SK-N-SH treated with all-trans-retinoic acid at 6 μM for 48 hours (cell line): ENCODE results near the gene GXYLT2.

Experiments
- ATAC-seq: fragments of 200-7000 bp; cut with Tn5 transposase; 3 replicates; pipeline ENCODE4 v1.9.1; 2020; ENCODE audit warnings: mild to moderate bottlenecking, moderate library complexity
- ARNTL ChIP-seq: fragments of 450-650 bp; formaldehyde crosslinking; IDR thresholded peaks from 2 replicates; pipeline ENCODE4 v1.5.0; 2020; ENCODE audit warnings: low read depth, mild to moderate bottlenecking, moderate library complexity, borderline replicate concordance
- BACH2 ChIP-seq: fragments of 250-450 bp; sonication (Bioruptor Pico); IDR thresholded peaks from 2 replicates; pipeline ENCODE4 v1.9.0; 2021; ENCODE audit warnings: mild to moderate bottlenecking, borderline replicate concordance
- CSDC2 ChIP-seq: fragments of 250-450 bp; sonication (Bioruptor Pico); IDR thresholded peaks from 2 replicates; pipeline ENCODE4 v1.5.0; 2020; ENCODE audit warnings: mild to moderate bottlenecking, moderate library complexity
- CSRNP3 ChIP-seq: fragments of 250-450 bp; sonication (Bioruptor Pico); IDR thresholded peaks from 2 replicates; pipeline ENCODE4 v1.5.1; 2021; ENCODE audit warnings: mild to moderate bottlenecking, moderate library complexity
- ESRRG ChIP-seq: fragments of 250-450 bp; sonication (Bioruptor Pico); IDR thresholded peaks from 2 replicates; pipeline ENCODE4 v1.6.1; 2021; ENCODE audit warnings: mild to moderate bottlenecking
- GLIS3 ChIP-seq: fragments of 250-450 bp; sonication (Bioruptor Pico); IDR thresholded peaks from 2 replicates; pipeline ENCODE4 v1.5.0; 2020; ENCODE audit warnings: mild to moderate bottlenecking, moderate library complexity
- OSR1 ChIP-seq: fragments of 250-450 bp; sonication (Bioruptor Pico); IDR thresholded peaks from 2 replicates; pipeline ENCODE4 v1.8.0; 2022; ENCODE audit warnings: moderate library complexity, mild to moderate bottlenecking, inconsistent platforms
- POU6F1 ChIP-seq: fragments of 250-450 bp; sonication (Bioruptor Pico); IDR thresholded peaks from 2 replicates; pipeline ENCODE4 v1.8.0; 2021; ENCODE audit warnings: low read depth, mild to moderate bottlenecking, moderate library complexity, borderline replicate concordance
- PPARA ChIP-seq: fragments of 250-450 bp; sonication (Bioruptor Pico); IDR thresholded peaks from 2 replicates; pipeline ENCODE4 v1.5.0; 2020; ENCODE audit warnings: mild to moderate bottlenecking, borderline replicate concordance
- RARB ChIP-seq: fragments of 250-450 bp; sonication (Bioruptor Pico); IDR thresholded peaks from 2 replicates; pipeline ENCODE4 v1.8.0; 2021; ENCODE audit warnings: mild to moderate bottlenecking, moderate library complexity
- SNAI2 ChIP-seq: fragments of 250-450 bp; sonication (Bioruptor Pico); IDR thresholded peaks from 2 replicates; pipeline ENCODE4 v1.5.0; 2020; ENCODE audit warnings: mild to moderate bottlenecking, moderate library complexity
- TCF4 ChIP-seq: fragments of 250-450 bp; sonication (Bioruptor Pico); IDR thresholded peaks from 2 replicates; pipeline ENCODE4 v1.8.0; 2021; ENCODE audit warnings: mild to moderate bottlenecking, moderate library complexity, borderline replicate concordance
- TOX ChIP-seq: fragments of 250-450 bp; sonication (Bioruptor Pico); IDR thresholded peaks from 2 replicates; pipeline ENCODE4 v1.8.0; 2021; ENCODE audit warnings: mild to moderate bottlenecking, moderate library complexity, borderline replicate concordance
- TSHZ2 ChIP-seq: fragments of 250-450 bp; sonication (Bioruptor Pico); IDR thresholded peaks from 2 replicates; pipeline ENCODE4 v1.5.0; 2020; ENCODE audit warnings: mild to moderate bottlenecking, moderate library complexity
- ZC3H10 ChIP-seq: fragments of 250-450 bp; sonication (Bioruptor Pico); IDR thresholded peaks from 2 replicates; pipeline ENCODE4 v1.5.1; 2021; ENCODE audit warnings: mild to moderate bottlenecking, moderate library complexity
- ZFP30 ChIP-seq: fragments of 450-650 bp; formaldehyde crosslinking; IDR thresholded peaks from 2 replicates; pipeline ENCODE4 v1.5.0; 2022; ENCODE audit warnings: mild to moderate bottlenecking, moderate library complexity
- ZNF565 ChIP-seq: fragments of 450-650 bp; formaldehyde crosslinking; conservative IDR thresholded peaks from 2 replicates; pipeline ENCODE4 v1.5.0; 2020; ENCODE audit warnings: low read depth, mild to moderate bottlenecking, moderate library complexity
- ZNF70 ChIP-seq: fragments of 450-650 bp; formaldehyde crosslinking; IDR thresholded peaks from 2 replicates; pipeline ENCODE4 v1.5.0; 2020; ENCODE audit warnings: mild to moderate bottlenecking, moderate library complexity
- ZNF8 ChIP-seq: fragments of 450-650 bp; formaldehyde crosslinking; IDR thresholded peaks from 2 replicates; pipeline ENCODE4 v1.5.0; 2020; ENCODE audit warnings: mild to moderate bottlenecking, moderate library complexity
- TF ChIP-seq, protein P1 (sequence below): fragments of 250-450 bp; sonication (Bioruptor Pico); IDR thresholded peaks from 2 replicates; pipeline ENCODE4 v1.5.1; 2020; ENCODE audit warnings: low read depth, mild to moderate bottlenecking, moderate library complexity
- TF ChIP-seq, protein P2 (sequence below): fragments of 250-450 bp; sonication (Bioruptor Pico); IDR thresholded peaks from 2 replicates; pipeline ENCODE4 v1.8.0; 2020; ENCODE audit warnings: mild to moderate bottlenecking, moderate library complexity, borderline replicate concordance

Gene GXYLT2

GRCh38 chr3:72847751-72848702 lies 39.8 kb upstream of the GXYLT2 start, which contains the start of gene SHQ1:
Gene SHQ1, minus strand, starts transcription at chr3:72848445. Its CDS starts 105 bp downstream, at chr3:72848340.
- peak; percentile 93 for ATAC-seq
- TF ChIP-seq OSR1 (CRISPR knock-in tag) (no peak), TOX (CRISPR knock-in tag) (no peak), CSDC2 (CRISPR knock-in tag) (no peak)
- TF ChIP-seq, protein P1, sequence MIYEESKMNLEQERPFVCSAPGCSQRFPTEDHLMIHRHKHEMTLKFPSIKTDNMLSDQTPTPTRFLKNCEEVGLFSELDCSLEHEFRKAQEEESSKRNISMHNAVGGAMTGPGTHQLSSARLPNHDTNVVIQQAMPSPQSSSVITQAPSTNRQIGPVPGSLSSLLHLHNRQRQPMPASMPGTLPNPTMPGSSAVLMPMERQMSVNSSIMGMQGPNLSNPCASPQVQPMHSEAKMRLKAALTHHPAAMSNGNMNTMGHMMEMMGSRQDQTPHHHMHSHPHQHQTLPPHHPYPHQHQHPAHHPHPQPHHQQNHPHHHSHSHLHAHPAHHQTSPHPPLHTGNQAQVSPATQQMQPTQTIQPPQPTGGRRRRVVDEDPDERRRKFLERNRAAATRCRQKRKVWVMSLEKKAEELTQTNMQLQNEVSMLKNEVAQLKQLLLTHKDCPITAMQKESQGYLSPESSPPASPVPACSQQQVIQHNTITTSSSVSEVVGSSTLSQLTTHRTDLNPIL (CRISPR knock-in tag), result no peak

GRCh38 chr3:72848703-72849081 lies 39.2 kb upstream of the GXYLT2 start:
- TF ChIP-seq ZNF70 (CRISPR knock-in tag) (no peak), ZFP30 (CRISPR knock-in tag) (no peak), CSDC2 (CRISPR knock-in tag) (no peak), OSR1 (CRISPR knock-in tag) (no peak), BACH2 (no peak), ARNTL (no peak), RARB (CRISPR knock-in tag) (no peak), POU6F1 (no peak), TOX (CRISPR knock-in tag) (no peak), TCF4 (CRISPR knock-in tag) (no peak), SNAI2 (no peak), ZNF565 (CRISPR knock-in tag) (no peak), ZNF8 (CRISPR knock-in tag) (no peak), ESRRG (CRISPR knock-in tag) (no peak)
- TF ChIP-seq, protein P2, sequence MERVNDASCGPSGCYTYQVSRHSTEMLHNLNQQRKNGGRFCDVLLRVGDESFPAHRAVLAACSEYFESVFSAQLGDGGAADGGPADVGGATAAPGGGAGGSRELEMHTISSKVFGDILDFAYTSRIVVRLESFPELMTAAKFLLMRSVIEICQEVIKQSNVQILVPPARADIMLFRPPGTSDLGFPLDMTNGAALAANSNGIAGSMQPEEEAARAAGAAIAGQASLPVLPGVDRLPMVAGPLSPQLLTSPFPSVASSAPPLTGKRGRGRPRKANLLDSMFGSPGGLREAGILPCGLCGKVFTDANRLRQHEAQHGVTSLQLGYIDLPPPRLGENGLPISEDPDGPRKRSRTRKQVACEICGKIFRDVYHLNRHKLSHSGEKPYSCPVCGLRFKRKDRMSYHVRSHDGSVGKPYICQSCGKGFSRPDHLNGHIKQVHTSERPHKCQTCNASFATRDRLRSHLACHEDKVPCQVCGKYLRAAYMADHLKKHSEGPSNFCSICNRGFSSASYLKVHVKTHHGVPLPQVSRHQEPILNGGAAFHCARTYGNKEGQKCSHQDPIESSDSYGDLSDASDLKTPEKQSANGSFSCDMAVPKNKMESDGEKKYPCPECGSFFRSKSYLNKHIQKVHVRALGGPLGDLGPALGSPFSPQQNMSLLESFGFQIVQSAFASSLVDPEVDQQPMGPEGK (CRISPR knock-in tag), result no peak
- TF ChIP-seq, protein P1 (CRISPR knock-in tag), result no peak
- peak; percentile 12 for ATAC-seq

GRCh38 chr3:72855001-72855400 lies 32.8 kb upstream of the GXYLT2 start:
- ATAC-seq, result no peak

More at GRCh38 chr3:72855001-72855400, 32.8 kb upstream of the GXYLT2 start:
- no peak for TF ChIP-seq ZNF8 (CRISPR knock-in tag)
- TF ChIP-seq PPARA (CRISPR knock-in tag), result no peak
- TF ChIP-seq CSDC2 (CRISPR knock-in tag), result no peak
- no peak for TF ChIP-seq GLIS3 (CRISPR knock-in tag)
- TF ChIP-seq ARNTL, result no peak
- no peak for TF ChIP-seq CSRNP3 (CRISPR knock-in tag)
- TF ChIP-seq, protein P2 (CRISPR knock-in tag), result no peak
- no peak for TF ChIP-seq TSHZ2 (CRISPR knock-in tag)
- TF ChIP-seq ZC3H10 (CRISPR knock-in tag), result no peak
- TF ChIP-seq, all 23 proteins: peak for 0
